Left renal cortex interstitium (tissue), 4 donors: Measurements from ENCODE around the gene CIAO2B. TPM values are rescaled to one million over a fixed set of nuclear protein-coding genes. Genes with fewer than 3 reads are reported as not detected.

Experiments used
- DNase-seq, 4 donors: peaks; one replicate each; pipeline ENCODE4 v3.0.0-alpha.2; 2013; ENCODE audit warnings: low read depth in 4 of 4, low spot score in 2 of 4, missing footprints in 1 of 4
- polyA plus RNA-seq, 4 donors: library from polyadenylated mRNA; unstranded; fragments of 120-200 nt; gene quantifications; one replicate each; pipeline ENCODE4 v1.2.1, GENCODE V29; 2013; ENCODE audit not compliant: insufficient read length in 4 of 4

The CIAO2B gene
- polyA plus RNA-seq, 4 donors, result 91.7 to 120 (median 98.8) TPM

GRCh38 chr16:66923247-66923731 is 10.9 kb downstream of the CIAO2B start:
- no peak for DNase-seq

GRCh38 chr16:66921729-66922450 is 12.3 kb downstream of the CIAO2B start:
- no peak for DNase-seq

GRCh38 chr16:66920924-66921680 is 13.1 kb downstream of the CIAO2B start:
- DNase-seq, result no peak

GRCh38 chr16:66920299-66920590 is 14.0 kb downstream of the CIAO2B start:
- DNase-seq, result no peak

- no peak for DNase-seq
Observed at GRCh38 chr16:66919569-66920298, 14.5 kb downstream of the CIAO2B start.

GRCh38 chr16:66918803-66919568 is 15.2 kb downstream of the CIAO2B start, which contains the start of gene CDH16:
Gene CDH16, minus strand, starts transcription at chr16:66918885. Its CDS starts 820 bp downstream, at chr16:66918065.
- no peak for DNase-seq

GRCh38 chr16:66918355-66918754 is 15.8 kb downstream of the CIAO2B start:
- DNase-seq, result no peak

GRCh38 chr16:66917741-66918140 is 16.5 kb downstream of the CIAO2B start:
- DNase-seq, result no peak

- no peak for DNase-seq
Observed at GRCh38 chr16:66916518-66916917, 17.7 kb downstream of the CIAO2B start.

- DNase-seq, result no peak
Observed at GRCh38 chr16:66915041-66915440, 19.2 kb downstream of the CIAO2B start.

GRCh38 chr16:66914541-66914940 is 19.7 kb downstream of the CIAO2B start:
- DNase-seq, result no peak

GRCh38 chr16:66913711-66914110 is 20.5 kb downstream of the CIAO2B start:
- DNase-seq, result no peak

GRCh38 chr16:66913081-66913480 is 21.1 kb downstream of the CIAO2B start:
- no peak for DNase-seq

- no peak for DNase-seq
Observed at GRCh38 chr16:66911801-66912200, 22.4 kb downstream of the CIAO2B start.

GRCh38 chr16:66911112-66911511 is 23.1 kb downstream of the CIAO2B start:
- DNase-seq, result no peak

- DNase-seq, result no peak
Observed at GRCh38 chr16:66910175-66910940, 23.8 kb downstream of the CIAO2B start.

GRCh38 chr16:66908762-66909559 is 25.2 kb downstream of the CIAO2B start:
- no peak for DNase-seq

GRCh38 chr16:66908116-66908515 is 26.1 kb downstream of the CIAO2B start:
- no peak for DNase-seq
